GM18517 (cell line): ENCODE results near the gene RAB5IF.
A peak's percentile ranks its signal among the peaks of the same experiment; 100 is the strongest.
"Not testable (repeated sequence)": the region's sequence is repeated elsewhere in the genome, so short reads cannot be mapped to it uniquely, and the experiment has no call there.

Experiments
- ATAC-seq: cut with Tn5 transposase; IDR thresholded peaks from one replicate; pipeline ENCODE4 v1.9.1; 2021; ENCODE audit warnings: mild to moderate bottlenecking, moderate library complexity; ENCODE audit not compliant: unreplicated experiment

RAB5IF gene

GRCh38 chr20:36585410-36586125 is 20.0 kb upstream of the RAB5IF start:
- ATAC-seq: no peak

DNA sequence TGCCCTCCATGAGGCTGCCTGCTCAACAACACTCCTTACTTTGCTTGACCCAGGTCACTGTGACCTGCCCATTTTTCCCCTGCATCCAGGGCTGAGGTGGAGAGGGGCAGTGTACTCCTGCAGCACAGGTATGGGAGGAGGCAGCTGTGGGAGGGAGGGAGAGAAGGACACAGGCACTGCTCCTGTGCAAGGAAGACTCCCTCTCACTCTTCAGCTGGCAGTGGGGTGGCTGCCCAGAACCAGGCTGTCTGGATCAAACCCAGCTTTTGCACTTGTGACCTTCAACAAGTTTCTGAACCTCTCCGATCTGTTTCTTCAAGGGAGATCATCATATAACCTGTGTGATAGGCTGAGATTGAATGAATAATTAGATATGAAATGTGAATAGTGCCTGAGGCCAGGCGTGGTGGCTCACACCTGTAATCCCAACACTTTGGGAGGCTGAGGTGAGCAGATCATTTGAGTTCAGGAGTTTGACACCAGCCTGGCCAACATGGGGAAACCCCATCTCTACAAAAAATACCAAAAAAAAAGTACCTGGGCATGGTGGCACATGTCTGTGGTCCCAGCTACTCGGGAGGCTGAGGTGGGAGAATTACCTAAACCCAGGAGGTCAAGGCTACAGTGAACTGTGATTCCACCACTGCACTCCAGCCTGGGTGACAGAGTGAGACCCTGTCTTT is 18.1 kb upstream of the RAB5IF start:
- no peak for ATAC-seq

DNA sequence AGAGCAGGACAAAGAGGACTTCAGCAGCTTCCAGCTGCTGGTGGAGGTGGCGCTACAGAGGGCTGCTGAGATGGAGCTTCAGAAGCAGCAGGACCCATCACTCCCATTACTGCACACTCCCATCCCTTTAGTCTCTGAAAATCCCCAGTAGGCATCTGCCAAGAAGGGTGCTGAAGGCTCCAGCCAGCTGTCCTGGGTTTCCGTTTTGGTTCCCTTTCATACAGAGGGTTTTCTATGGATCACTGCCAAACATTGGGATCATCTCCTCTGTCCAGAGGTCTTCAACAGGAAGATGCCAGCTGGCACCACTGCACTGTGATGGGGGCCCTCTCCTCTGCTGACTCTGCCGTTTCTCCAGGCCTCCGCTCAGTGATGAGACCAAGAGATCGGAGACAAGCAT is 14.3 kb upstream of the RAB5IF start:
- ATAC-seq: no peak

- ATAC-seq: no peak
These were observed 13.5 kb upstream of the RAB5IF start for GRCh38 chr20:36591854-36592641.

DNA sequence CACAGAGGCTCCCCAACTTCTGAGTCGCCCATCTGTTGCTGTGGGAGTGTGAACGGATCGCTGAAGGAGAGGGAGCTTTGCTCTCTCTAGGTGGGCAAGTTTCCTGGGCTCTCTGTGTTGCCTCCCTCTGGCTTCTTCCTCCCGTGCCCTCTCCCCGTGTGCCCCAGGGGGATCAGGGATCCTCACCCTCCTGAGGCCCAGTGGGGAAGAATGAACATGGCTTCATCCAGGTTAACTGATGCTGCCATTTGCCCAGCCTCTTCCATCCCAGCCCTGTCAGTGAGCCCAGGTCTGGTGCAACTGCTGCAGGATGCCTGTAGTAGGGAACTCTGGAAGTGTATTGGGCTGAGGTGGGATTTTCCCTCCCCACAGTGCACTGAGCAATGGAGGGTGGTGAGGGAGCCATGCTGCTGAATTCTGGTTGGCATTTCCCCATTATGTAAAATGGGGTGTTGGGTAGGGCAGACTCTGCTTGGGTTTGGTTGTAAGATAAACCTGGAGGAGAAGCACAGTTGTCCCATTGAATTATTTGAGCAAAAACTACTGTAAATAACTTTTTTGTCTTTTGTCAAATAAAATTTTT is 12.1 kb upstream of the RAB5IF start:
- ATAC-seq: no peak

DNA sequence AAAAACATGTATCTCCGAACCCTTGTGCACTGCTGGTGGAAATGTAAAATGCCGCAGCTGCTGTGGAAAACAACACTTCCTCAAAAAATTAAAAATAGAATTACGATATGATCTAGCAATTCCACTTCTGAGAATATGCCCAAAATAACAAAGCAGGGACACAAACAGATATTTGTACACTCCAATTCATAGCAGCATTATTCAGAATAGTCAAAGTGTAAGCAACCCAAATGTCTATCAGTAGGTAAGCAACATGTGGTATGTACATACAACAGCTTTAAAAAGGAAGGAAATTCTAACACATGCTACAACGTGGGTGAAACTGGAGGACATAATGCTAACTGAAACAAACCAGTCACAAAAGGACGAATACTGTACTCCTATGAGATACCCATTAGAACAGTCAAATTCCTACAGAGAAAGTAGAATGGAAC is 5.7 kb upstream of the RAB5IF start:
- ATAC-seq: no peak

GRCh38 chr20:36601540-36601939 is 4.0 kb upstream of the RAB5IF start:
- no peak for ATAC-seq

DNA sequence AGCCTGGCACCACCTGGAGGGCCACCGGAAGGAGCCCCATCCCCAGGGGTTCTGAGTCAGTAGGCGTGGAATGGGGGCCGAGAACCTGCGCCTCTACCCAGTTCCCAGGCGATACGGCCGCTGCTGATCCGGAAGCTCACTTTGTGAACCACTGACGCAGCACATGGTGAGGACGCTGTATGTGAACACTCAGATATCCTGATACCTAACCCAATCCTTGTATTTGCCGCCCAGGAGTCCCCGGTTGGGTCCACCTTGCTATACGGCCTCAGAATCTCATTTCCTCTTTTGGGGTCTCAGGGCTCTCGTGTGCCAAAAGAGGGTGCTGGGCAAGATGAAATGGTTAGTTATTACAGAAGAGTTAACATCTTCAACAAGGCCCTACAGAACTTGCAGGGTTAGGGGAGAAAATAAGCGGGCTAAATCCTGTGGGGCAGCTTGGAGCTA is 604 bp upstream of the RAB5IF start:
- peak; percentile 35 for ATAC-seq

GRCh38 chr20:36606158-36607066 is 833 bp downstream of the RAB5IF start:
- ATAC-seq: peak; percentile 12

DNA sequence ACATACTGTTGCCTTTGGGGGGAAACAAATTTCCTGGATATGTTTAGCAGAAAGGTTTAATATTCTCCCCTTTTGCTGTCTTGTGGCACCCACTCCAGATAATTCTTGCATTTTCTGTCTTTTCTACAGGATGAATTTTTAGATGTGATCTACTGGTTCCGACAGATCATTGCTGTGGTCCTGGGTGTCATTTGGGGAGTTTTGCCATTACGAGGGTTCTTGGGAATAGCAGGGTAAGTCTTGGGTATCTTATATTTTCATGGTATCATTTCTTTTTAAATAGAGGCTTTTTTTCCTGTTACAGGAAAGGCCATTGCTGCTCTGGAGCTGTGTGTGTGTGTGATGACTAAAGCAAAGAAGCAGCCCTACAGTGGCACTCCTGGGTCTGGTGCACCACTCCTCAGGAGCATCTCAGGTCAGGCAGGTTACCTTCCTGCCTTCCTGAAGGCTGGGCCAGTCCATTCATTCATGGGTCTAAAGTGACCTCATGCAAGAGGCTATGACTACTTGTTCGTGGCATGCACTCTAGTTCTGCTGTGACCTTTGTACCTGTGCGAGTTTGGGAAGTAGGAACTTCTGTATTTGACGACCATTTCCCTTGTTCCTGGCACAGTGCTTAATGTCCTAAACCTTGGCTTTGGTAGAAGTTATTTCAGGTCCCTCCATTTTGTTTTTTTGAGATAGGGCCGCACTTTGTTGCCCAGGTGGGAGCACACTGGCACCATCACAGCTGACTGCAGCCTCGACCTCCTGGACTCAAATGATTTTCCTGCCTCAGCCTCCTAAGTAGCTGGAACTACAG is 2.2 kb downstream of the RAB5IF start:
- no peak for ATAC-seq

DNA sequence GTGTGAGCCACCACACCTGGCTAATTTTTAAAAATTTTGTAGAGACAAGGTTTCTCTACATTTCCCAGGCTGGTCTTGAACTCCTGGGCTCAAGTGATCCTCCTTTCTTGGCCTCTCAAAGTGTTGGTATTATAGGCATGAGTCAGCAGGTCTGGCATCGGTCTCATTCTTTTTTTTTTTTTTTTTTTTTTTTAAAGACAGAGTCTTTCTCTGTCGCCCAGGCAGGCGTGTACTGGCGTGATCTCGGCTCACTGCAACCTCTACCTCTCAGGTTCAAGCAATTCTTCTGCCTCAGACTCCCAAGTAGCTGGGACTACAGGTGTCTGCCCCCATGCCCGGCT is 2.8 kb downstream of the RAB5IF start:
- ATAC-seq: not testable (repeated sequence)

DNA sequence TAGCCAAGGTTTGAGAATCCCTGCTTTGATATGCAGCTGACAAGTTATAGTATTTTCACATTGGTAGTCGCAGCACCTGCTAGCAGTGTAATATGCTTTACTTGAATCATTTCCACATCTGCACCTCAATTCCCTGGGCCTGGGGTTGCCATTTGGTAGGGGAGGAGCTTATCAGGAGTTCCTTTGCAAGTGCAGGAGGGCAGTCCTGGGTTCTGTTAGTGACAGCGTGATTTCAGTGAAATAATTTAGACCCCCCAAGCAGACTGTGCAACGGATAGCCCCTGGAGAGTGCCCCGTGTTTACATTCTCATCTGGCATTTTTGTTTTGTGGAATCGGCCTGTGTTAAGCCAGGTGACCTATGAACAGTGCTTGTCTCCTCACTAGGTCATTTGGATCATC is 6.0 kb downstream of the RAB5IF start:
- ATAC-seq: no peak

GRCh38 chr20:36613974-36614373 is 8.4 kb downstream of the RAB5IF start:
- ATAC-seq: no peak

GRCh38 chr20:36614781-36615557 is 9.4 kb downstream of the RAB5IF start:
- no peak for ATAC-seq

DNA sequence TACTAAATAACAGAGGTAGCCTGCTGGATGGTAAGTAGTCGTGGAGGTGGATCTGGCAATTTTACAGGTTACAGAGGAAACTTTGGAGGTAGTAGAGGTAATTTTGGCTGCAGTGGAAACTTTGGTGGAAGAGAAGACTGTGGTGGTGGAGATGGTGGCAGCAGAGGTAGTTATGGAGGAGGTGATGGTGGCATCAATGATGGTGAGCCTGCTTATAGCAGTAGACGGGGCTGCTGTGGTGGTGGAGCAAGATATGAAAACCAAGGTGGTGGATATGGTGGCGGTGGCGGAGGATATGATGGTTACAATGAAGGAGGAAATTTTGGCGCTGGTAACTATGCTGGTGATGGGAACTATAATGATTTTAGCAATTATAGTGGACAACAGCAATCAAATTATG is 15.3 kb downstream of the RAB5IF start:
- ATAC-seq: no peak

DNA sequence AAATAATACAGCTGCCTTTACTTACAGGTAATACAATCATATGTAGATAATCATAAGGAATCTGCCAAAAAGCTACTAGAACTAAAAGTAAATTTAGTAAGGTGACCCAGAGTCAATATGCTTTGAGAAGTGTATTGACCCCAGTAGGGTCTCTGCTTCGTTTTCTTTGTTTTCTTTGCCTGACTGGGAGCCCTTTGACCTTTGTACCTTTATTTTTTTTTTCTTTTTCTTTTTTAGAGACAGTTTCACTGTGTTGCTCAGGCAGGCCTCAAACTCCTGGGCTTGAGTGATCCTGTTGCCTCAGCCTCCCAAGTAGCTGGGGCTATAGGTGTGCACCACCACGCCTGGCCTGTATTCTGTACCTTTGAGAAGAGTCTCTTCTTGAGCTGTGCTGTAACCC is 17.9 kb downstream of the RAB5IF start:
- no peak for ATAC-seq

- no peak for ATAC-seq
These were observed 18.7 kb downstream of the RAB5IF start for GRCh38 chr20:36624068-36624943.

- ATAC-seq: no peak
These were observed 19.4 kb downstream of the RAB5IF start for GRCh38 chr20:36624944-36625324.
